Ovary (tissue), 3 donors: ENCODE data around the gene MTMR11.

Experiments
- CTCF ChIP-seq, 3 donors: fragments of 450-650 bp in 2 of 3; fragments of 200-600 bp in 1 of 3; IDR thresholded peaks; one replicate each; pipeline versions ENCODE4 v1.5.1 to v1.8.0; 2016 to 2022; ENCODE audit warnings: antibody characterized with exemption in 3 of 3, mild to moderate bottlenecking in 1 of 3
- POLR2A ChIP-seq: fragments of 450-650 bp; IDR thresholded peaks from one replicate; pipeline ENCODE4 v1.6.1; 2017; ENCODE audit warnings: antibody characterized with exemption, mild to moderate bottlenecking, moderate library complexity
- donor health status: DM: no; HTN: no; CAD: no.

GRCh38 chr1:149923626-149924025 lies 13.1 kb downstream of the MTMR11 start:
- TF ChIP-seq POLR2A (no peak), CTCF (IDR thresholded peaks at IDR 0.05) (no peak)
